Measurements from ENCODE around the gene LMTK3.

Gene LMTK3, protein sequence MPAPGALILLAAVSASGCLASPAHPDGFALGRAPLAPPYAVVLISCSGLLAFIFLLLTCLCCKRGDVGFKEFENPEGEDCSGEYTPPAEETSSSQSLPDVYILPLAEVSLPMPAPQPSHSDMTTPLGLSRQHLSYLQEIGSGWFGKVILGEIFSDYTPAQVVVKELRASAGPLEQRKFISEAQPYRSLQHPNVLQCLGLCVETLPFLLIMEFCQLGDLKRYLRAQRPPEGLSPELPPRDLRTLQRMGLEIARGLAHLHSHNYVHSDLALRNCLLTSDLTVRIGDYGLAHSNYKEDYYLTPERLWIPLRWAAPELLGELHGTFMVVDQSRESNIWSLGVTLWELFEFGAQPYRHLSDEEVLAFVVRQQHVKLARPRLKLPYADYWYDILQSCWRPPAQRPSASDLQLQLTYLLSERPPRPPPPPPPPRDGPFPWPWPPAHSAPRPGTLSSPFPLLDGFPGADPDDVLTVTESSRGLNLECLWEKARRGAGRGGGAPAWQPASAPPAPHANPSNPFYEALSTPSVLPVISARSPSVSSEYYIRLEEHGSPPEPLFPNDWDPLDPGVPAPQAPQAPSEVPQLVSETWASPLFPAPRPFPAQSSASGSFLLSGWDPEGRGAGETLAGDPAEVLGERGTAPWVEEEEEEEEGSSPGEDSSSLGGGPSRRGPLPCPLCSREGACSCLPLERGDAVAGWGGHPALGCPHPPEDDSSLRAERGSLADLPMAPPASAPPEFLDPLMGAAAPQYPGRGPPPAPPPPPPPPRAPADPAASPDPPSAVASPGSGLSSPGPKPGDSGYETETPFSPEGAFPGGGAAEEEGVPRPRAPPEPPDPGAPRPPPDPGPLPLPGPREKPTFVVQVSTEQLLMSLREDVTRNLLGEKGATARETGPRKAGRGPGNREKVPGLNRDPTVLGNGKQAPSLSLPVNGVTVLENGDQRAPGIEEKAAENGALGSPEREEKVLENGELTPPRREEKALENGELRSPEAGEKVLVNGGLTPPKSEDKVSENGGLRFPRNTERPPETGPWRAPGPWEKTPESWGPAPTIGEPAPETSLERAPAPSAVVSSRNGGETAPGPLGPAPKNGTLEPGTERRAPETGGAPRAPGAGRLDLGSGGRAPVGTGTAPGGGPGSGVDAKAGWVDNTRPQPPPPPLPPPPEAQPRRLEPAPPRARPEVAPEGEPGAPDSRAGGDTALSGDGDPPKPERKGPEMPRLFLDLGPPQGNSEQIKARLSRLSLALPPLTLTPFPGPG (N-terminal part only)

DNA sequence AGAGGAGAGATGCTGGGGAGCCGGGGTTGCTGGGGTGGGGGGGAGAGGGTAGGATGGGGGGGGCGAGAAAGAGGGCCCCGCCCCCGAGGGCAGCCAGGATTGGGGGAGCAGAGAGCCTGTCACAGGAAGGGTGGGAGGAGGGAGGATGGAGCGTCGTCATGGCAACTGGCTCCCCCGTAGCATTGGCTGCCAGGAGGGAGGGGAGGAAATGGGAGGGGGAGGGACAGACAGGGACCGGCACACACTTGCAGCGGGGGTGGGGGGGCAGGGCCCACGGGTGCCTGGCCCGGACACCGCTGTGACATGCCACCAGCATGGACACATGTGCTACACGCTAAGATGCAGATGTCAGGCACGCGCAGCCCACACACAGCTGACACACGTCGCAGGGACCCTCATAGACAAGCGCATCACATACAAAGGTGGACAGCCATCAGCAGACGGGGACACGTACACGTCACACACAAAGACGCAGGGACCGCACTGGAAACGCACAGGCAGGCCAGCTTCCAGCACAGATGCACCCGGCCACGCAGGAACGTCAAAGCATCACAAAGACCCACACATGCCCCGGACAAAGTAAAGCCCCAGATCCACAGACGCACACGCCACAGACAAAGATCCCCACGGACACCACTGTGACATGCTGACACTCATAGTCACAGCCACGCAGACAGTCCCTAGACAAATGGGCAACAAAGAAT is at the start of gene LMTK3:
TSS of gene LMTK3 (minus strand) at position 36 of the 704 bp plus-strand sequence. CDS start 259 bp downstream, outside the sequence.
- peak; percentile 99 for DNase-seq (ENCODE audit: low spot score)

DNA sequence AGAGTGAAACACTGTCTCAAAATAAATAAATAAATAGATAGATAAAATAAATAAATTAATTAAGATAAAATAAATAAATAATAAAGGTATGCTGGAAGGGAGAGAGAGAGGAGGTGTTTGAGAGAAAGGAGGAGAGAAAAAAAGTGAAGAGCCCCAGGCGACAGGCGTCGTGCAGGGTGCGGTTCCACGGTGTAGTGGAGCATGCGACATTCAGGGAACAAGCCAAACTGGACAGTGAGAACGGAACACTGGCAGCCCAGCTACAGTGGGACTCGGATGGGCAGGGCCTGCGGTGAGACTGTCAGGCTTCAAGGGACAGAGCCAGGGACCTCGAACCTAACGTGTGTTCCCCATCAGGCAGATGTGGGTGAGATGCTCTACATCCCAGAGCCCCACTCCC is 49.8 kb upstream of the LMTK3 start:
- DNase-seq (ENCODE audit: low spot score): no peak

DNA sequence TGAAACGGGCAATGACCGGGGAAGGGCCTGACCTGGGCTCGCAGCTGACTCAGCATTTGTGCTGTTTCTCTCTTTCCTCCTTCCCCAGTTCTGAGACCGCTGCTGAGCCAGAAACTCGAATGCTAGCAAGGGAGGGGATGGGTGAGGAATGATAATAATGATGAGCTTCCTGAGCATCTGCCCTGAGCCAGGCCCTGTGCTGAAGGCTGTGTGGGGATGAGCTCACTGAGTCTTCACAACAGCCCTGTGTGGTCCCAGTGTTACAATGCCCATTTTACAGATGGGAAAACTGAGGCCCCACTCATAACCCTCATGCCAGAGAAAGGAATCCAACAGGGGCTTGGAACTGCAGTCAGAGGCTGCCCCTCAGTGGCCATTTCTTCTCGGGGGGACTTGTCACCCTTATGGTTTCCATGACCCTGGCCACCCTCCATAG is 48.5 kb upstream of the LMTK3 start:
- DNase-seq (ENCODE audit: low spot score): peak; percentile 39

DNA sequence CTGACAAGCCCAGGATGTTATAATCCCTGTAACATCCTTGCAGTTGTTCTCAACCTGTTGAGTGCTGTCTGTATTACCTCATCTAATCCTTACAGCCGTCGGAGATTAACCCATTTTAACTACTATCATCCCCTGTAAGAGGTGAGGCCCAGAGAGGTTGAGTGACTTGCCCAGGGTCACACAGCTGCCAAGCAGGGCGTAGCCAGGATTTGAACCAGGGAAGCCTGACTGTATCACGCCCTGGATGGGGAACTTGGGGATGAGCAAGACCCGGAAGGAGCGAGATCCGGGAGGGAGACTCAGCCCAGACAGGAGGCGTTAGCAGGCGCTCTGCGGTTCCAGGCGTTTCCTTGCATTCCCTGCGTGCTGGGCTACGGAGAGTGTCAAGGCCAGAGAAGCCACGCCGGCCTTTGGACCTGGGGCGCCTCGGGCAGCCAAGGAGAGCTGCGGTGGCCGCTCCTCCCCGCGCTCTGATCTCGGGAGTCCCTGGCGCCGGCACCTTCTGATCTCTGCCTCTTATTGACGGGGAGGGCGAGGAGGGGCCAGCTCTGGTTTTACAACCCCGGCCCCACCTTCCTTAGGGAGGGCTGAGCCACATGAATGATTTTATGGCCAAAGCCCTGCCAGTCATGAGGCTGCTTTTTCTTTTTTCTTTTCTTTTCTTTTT is 46.5 kb upstream of the LMTK3 start:
- peak; percentile 43 for DNase-seq (ENCODE audit: low spot score)

DNA sequence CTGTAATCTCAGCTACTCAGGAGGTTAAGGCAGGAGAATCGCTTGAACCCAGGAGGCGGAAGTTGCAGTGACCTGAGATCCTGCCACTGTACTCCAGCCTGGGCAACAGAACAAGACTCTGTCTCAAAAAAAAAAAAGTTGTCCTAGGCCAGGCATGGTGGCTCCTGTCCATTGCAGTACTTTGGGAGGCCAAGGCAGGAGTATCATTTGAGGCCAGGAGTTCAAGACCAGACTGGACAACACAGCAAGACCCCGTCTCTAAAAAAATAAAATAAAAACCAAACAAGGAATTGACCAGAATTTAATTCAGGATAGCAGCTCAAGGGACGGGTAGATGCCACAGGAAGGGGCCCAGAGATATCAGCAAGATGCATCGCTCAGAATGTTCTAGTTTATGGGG is 45.2 kb upstream of the LMTK3 start:
- no peak for DNase-seq (ENCODE audit: low spot score)

- DNase-seq (ENCODE audit: low spot score): no peak
These were observed 44.5 kb upstream of the LMTK3 start for GRCh38 chr19:48556163-48556562.

GRCh38 chr19:48554385-48555091 is 42.9 kb upstream of the LMTK3 start:
- no peak for DNase-seq (ENCODE audit: low spot score)

- no peak for DNase-seq (ENCODE audit: low spot score)
These were observed 42.2 kb upstream of the LMTK3 start for GRCh38 chr19:48553676-48554384.

- no peak for DNase-seq (ENCODE audit: low spot score)
These were observed 41.0 kb upstream of the LMTK3 start for GRCh38 chr19:48552406-48553322.

DNA sequence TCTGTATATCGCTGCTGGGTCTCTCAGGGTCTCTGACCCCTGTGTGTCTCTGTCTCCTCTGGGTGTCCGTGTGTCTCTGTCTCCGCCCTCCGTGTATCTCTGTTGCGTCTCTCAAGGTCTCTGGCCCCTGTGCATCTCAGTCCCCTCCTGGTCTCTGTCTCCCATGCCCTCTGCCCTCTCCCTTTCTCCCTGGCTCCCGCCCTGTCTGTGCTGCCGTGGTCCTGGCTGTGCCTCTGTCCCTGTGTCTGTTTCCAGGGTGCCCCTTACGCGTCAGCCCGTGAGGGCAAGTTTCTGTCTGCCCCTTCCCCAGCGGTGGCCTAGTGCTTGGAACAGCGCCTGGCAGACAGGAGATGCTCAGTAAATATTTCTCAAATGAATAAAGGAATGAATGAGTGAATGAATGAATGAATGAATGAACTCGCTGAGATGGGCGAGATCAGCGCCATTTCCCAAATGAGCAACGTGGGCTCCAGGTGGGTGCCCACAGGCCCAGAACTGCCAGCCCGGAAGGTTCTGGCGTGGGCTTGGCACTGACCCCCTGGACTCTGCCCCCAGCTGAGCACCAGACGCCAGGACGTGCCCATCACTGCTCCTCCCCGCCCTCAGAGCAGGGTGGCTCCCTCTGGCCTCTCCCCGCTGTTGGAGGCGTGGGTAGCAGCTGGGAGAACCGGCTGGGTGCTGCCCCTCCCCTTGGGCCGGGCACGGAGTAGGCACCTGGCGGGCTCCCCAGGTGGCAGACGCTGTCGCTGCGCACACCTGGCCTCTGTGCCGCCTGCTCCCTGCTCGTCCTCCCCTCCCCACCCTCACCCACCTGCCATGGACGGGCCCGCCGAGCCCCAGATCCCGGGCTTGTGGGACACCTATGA is 40.0 kb upstream of the LMTK3 start, which contains the start of gene SULT2B1:
TSS of gene SULT2B1 (plus strand) at position 736 of the 866 bp plus-strand sequence. CDS start at position 817, 81 bp downstream.
- DNase-seq (ENCODE audit: low spot score): no peak

DNA sequence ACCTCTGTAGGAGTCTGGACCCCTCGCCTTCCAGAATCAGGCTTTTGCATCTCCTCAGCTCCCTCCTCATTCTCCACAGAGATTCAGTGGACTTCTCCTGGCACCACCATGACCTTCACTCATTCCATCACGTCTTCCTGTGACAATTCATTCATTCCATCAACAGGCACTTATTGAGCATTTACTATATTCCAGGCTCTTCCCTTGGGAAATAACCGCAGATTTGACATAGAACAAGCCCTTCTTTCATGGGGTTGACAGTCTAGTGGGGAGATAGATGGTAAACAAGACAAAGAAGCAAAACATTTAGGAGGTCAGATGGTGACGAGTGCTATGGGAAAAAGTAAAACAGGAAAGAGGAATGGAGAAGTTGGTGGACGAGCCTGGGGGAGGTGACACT is 37.7 kb upstream of the LMTK3 start:
- DNase-seq (ENCODE audit: low spot score): no peak

GRCh38 chr19:48548253-48548911 is 36.7 kb upstream of the LMTK3 start:
- no peak for DNase-seq (ENCODE audit: low spot score)

- no peak for DNase-seq (ENCODE audit: low spot score)
These were observed 36.1 kb upstream of the LMTK3 start for GRCh38 chr19:48547722-48548121.

DNA sequence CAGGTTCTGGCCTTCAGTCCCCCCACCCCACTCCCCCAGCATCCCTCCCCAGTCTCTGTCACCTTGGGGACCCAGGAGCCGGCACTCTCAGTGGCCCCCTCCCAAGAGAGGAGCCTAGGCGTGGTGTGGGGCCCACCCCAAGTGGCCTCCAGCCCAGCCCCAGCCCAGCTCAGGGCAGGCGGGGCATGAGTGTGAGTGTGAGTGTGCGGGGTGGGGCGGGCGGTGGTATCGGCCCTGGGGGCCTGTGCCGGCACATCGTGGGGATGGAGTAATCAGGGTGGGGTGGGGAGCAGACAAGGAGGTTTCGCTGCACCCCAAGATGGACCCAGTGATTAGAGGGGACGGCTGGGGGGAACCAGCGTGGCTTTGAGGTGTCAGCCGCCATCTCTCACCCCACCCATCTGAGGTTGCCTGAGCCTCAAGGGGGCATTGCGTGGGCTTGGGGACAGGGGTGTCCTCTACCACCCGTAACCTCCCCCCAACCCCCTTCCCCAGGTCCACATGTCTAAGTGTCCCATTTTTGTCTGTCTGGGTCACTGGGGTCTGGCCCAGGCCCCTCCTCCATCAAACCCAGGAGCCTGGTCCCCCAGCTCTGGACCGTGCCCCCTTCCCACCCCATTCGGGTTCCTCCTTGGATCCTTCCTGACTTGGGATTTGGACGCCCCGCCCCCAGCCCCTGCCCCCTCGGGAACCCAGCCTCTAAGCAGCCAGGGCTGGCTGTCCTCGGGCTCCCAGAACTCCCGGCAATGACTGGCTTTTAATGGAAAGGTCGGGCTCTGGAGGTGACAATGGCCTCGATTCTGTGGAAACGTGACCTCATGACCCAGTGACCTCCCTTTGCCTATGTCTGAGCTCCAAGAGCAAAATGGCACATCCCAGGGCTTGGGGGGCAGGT is 33.5 kb upstream of the LMTK3 start:
- DNase-seq (ENCODE audit: low spot score): no peak

DNA sequence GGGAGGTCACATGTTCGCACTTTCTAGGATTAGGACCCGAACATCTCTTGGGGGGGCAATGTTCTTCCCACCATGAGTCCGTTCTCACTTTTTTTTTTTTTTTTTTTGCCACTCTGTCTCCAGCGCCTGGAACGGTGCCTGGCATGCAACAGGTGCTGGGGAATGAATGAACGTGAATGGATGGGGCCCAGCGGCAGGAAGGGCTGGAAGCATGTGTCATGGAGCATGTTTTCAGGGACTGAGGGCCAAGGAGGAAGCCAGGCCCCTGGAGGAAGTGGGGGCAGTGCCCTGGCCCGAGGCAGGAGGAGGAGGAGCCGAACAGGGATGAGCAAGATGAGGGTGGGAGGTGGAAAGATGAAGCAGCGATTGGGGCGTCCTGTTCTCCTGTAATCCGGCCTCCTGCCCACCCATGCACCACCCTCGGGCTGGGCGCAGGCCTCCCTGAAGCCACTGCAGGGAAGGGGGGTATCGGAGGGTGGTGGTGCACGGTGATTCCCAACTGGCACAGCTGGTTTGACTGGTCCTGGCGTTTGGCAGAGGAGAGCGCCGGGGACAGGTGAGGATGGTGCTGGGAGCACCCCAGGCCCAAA is 31.6 kb upstream of the LMTK3 start:
- DNase-seq (ENCODE audit: low spot score): no peak
